PC-3 (cell line): ENCODE data around the gene AP5Z1. TPM values are rescaled to one million over a fixed set of nuclear protein-coding genes. Genes with fewer than 3 reads are reported as not detected.

Source experiments
- ATAC-seq: fragments of 200-7000 bp; cut with Tn5 transposase; 2 replicates; pipeline ENCODE4 v1.9.1; 2020; ENCODE audit warnings: mild to moderate bottlenecking, moderate library complexity
- BruUV-seq: library from RNA; stranded (reverse); fragments of 400-500 nt; replicated peaks from 2 replicates; lab custom pipeline; 2021; lab: Mats Ljungman, UMichigan
- CTCF ChIA-PET: fragments of 300-600 bp; sonication (Branson Sonifier 250); formaldehyde crosslinking; loops from one replicate; lab custom pipeline; 2022; ENCODE audit warnings: antibody characterized with exemption; lab: Charles Lee
- POLR2A ChIA-PET: fragments of 300-600 bp; sonication (Branson Sonifier 250); formaldehyde crosslinking; loops from one replicate; lab custom pipeline; 2022; ENCODE audit warnings: antibody characterized with exemption; ENCODE audit not compliant: unreplicated experiment; lab: Charles Lee
- DNase-seq: peaks from one replicate; pipeline ENCODE4 v3.0.0-alpha.2; 2015
- H2AFZ ChIP-seq: fragments of 300-600 bp; sonication (generic); 2 replicates; pipeline ENCODE4 v1.6.0; 2016; ENCODE audit warnings: antibody characterized with exemption, low read length
- H3F3A ChIP-seq: fragments of 300-600 bp; sonication (generic); one replicate; pipeline ENCODE4 v1.6.0; 2017; ENCODE audit warnings: antibody characterized with exemption, low read length, control low read depth, mild to moderate bottlenecking; ENCODE audit not compliant: unreplicated experiment
- H3K27ac ChIP-seq: fragments of 300-600 bp; sonication (generic); 2 replicates; pipeline ENCODE4 v1.5.1; 2016; ENCODE audit warnings: mild to moderate bottlenecking, low read length
- H3K27me3 ChIP-seq: fragments of 300-600 bp; sonication (generic); 2 replicates; pipeline ENCODE4 v1.6.1; 2016; ENCODE audit warnings: low read length, mixed read lengths
- H3K36me3 ChIP-seq: fragments of 300-600 bp; sonication (generic); 2 replicates; pipeline ENCODE4 v1.6.1; 2016; ENCODE audit warnings: low read depth, mixed run types, low read length, mixed read lengths
- H3K4me1 ChIP-seq: fragments of 300-600 bp; sonication (generic); 2 replicates; pipeline ENCODE4 v1.5.1; 2016; ENCODE audit warnings: low read length; ENCODE audit not compliant: insufficient read depth
- H3K4me2 ChIP-seq: fragments of 300-600 bp; sonication (generic); 2 replicates; pipeline ENCODE4 v1.6.0; 2016; ENCODE audit warnings: low read length
- H3K4me3 ChIP-seq: fragments of 300-600 bp; sonication (generic); 2 replicates; pipeline ENCODE4 v1.5.1; 2016; ENCODE audit warnings: mild to moderate bottlenecking, low read length, mixed read lengths
- H3K79me2 ChIP-seq: fragments of 300-600 bp; sonication (generic); 2 replicates; pipeline ENCODE4 v1.6.1; 2017; ENCODE audit warnings: low read length, mixed read lengths
- H3K9ac ChIP-seq: fragments of 300-600 bp; sonication (generic); 2 replicates; pipeline ENCODE4 v1.6.0; 2016; ENCODE audit warnings: mild to moderate bottlenecking, low read length
- H3K9me2 ChIP-seq: fragments of 300-600 bp; sonication (generic); replicated peaks from 2 replicates; pipeline ENCODE4 v1.6.1; 2016; ENCODE audit warnings: mixed run types, low read length, mixed read lengths
- H3K9me3 ChIP-seq: fragments of 300-600 bp; sonication (generic); 2 replicates; pipeline ENCODE4 v1.6.1; 2016; ENCODE audit warnings: low read length, mixed read lengths
- H4K20me1 ChIP-seq: fragments of 300-600 bp; sonication (generic); 2 replicates; pipeline ENCODE4 v1.6.1; 2016; ENCODE audit warnings: low read length, mixed read lengths
- EZH2 ChIP-seq: fragments of 300-600 bp; sonication (generic); IDR thresholded peaks from one replicate; pipeline ENCODE4 v1.6.1; 2017; ENCODE audit warnings: antibody characterized with exemption, mild to moderate bottlenecking, low read length; ENCODE audit not compliant: unreplicated experiment
- EZH2phosphoT487 ChIP-seq: fragments of 300-600 bp; sonication (generic); IDR thresholded peaks from 2 replicates; pipeline ENCODE4 v1.6.1; 2018; ENCODE audit warnings: mild to moderate bottlenecking, antibody characterized with exemption, low read length, borderline replicate concordance
- intact Hi-C: fragments of 100-400 bp; cut with micrococcal nuclease; formaldehyde crosslinking; loops from 2 replicates; pipeline ENCODE4 v1.9.0; 2023
- total RNA-seq: library from RNA; depleted of rRNA; stranded (reverse); fragments of >200 nt; gene quantifications from 2 replicates; pipeline ENCODE4 v1.2.3, GENCODE V29; 2014
- TF ChIP-seq, protein P1 (sequence below): fragments of 300-600 bp; sonication (generic); conservative IDR thresholded peaks from 2 replicates; pipeline ENCODE4 v1.5.1; 2017; ENCODE audit warnings: antibody characterized with exemption, low read depth, mild to moderate bottlenecking, low read length

Gene AP5Z1
- total RNA-seq, 1 experiment from 2014 or later = 36.6 TPM

DNA sequence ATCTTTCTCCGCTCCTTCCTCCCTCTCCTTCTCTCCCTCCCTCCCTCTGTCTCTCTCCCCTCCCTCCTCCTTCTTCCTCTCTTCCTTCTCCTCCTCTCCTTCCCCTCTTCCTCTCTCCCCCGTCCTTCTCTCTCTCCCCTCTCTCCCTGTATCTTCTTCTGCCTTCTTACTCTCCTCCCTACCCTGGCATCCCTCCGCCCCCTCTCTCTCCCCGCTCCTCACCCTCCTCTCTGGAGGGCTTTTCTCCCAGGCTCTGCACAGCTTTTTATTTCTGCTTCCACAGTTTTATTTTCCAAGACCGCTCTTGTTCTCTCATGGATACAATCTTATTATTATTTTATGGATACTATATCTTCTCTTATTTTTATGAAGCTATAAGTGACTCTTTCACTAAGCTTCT, 32.6 kb downstream of the AP5Z1 start:
- BruUV-seq = no TSS peak
- H2AFZ ChIP-seq = no peak overlapping the region
- no peak for ATAC-seq

DNA sequence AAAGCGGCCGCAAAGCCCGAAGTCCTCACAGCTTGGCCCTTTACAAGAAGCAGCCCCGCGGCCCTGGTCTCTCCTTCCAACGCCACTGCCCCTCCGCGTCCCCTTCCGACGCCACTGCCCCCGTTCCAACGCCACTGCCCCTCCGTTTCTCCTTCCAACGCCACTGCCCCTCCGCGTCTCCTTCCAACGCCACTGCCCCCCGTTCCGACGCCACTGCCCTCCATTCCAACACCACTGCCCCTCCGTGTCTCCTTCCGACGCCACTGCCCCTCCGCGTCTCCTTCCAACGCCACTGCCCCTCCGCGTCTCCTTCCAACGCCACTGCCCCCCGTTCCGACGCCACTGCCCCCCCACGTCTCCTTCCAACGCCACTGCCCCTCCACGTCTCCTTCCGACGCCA, 33.1 kb downstream of the AP5Z1 start:
- Histone ChIP-seq H3K27ac (no peak overlapping the region), H3K36me3 (no peaks in the 10 kb centered on the region), H3K9me2 (no peaks in the 10 kb centered on the region), H3K9me3 (no peaks in the 10 kb centered on the region), H3K4me1 (no peaks in the 10 kb centered on the region), H3K4me2 (no peak overlapping the region), H3K9ac (no peak overlapping the region), H4K20me1 (no peaks in the 10 kb centered on the region), H3K4me3 (no peak overlapping the region), H2AFZ (no peak overlapping the region), H3F3A (no peaks in the 10 kb centered on the region), H3K27me3 (no peaks in the 10 kb centered on the region), H3K79me2 (no peaks in the 10 kb centered on the region)
- BruUV-seq = no TSS peak
- no peak for TF ChIP-seq EZH2phosphoT487
- DNase-seq (no peak), ATAC-seq (no peak)
- ChIA-PET POLR2A (no interaction called here), CTCF (no interaction called here)
- intact Hi-C loops = no loop called here

More for the DNA sequence above, 32.6 kb downstream of the AP5Z1 start:
- H3K9ac ChIP-seq = no peak overlapping the region
- no peaks in the 10 kb centered on the region for H4K20me1 ChIP-seq
- intact Hi-C loops = no loop called here
- H3K27me3 ChIP-seq = no peaks in the 10 kb centered on the region
- no peaks in the 10 kb centered on the region for H3F3A ChIP-seq
- DNase-seq = no peak
- H3K4me1 ChIP-seq = no peaks in the 10 kb centered on the region
- H3K4me2 ChIP-seq = no peak overlapping the region
- no peaks in the 10 kb centered on the region for H3K9me2 ChIP-seq
- TF ChIP-seq, protein P1, sequence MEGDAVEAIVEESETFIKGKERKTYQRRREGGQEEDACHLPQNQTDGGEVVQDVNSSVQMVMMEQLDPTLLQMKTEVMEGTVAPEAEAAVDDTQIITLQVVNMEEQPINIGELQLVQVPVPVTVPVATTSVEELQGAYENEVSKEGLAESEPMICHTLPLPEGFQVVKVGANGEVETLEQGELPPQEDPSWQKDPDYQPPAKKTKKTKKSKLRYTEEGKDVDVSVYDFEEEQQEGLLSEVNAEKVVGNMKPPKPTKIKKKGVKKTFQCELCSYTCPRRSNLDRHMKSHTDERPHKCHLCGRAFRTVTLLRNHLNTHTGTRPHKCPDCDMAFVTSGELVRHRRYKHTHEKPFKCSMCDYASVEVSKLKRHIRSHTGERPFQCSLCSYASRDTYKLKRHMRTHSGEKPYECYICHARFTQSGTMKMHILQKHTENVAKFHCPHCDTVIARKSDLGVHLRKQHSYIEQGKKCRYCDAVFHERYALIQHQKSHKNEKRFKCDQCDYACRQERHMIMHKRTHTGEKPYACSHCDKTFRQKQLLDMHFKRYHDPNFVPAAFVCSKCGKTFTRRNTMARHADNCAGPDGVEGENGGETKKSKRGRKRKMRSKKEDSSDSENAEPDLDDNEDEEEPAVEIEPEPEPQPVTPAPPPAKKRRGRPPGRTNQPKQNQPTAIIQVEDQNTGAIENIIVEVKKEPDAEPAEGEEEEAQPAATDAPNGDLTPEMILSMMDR = no peak
- no peak for TF ChIP-seq EZH2phosphoT487
- TF ChIP-seq EZH2 = no peak
- CTCF ChIA-PET = no interaction called here
- POLR2A ChIA-PET = no interaction called here
- H3K4me3 ChIP-seq = no peak overlapping the region
- no peaks in the 10 kb centered on the region for H3K79me2 ChIP-seq
- no peak overlapping the region for H3K27ac ChIP-seq
- H3K9me3 ChIP-seq = no peaks in the 10 kb centered on the region
- no peaks in the 10 kb centered on the region for H3K36me3 ChIP-seq

DNA sequence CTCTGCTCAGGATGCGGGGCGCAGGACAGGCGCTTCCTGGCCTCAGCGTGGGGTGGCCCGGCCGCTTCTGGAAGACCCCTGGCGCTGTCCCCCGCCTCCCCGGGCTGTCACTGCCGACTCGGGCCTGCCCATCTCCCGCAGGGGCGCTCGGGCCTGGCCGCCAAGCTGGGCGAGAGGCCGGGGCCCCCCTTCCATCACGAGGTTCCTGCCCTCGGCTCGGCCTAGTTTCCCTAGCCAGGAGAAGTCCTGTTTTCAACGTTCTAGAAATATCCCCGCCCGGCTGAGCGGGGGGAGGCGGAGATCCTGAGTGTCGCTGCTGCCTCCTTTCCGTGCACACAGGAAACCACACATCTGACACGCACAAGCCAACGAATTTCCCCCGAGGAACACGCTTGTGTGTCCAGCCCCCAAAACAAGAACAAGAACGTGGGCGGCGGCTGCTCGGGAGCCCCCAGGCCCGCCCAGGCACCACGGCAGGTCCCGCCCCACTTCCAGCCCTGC, 33.7 kb downstream of the AP5Z1 start:
- POLR2A ChIA-PET = no interaction called here
- Histone ChIP-seq H3K27me3 (no peaks in the 10 kb centered on the region), H4K20me1 (no peaks in the 10 kb centered on the region), H3K9me3 (no peaks in the 10 kb centered on the region), H3F3A (no peaks in the 10 kb centered on the region), H3K9ac (no peak overlapping the region), H3K4me3 (no peak overlapping the region), H3K27ac (no peak overlapping the region), H3K36me3 (no peaks in the 10 kb centered on the region), H3K4me2 (no peak overlapping the region), H3K9me2 (no peaks in the 10 kb centered on the region), H2AFZ (no peak overlapping the region), H3K4me1 (no peaks in the 10 kb centered on the region), H3K79me2 (no peaks in the 10 kb centered on the region)
- BruUV-seq = no TSS peak
- CTCF ChIA-PET = no interaction called here
- intact Hi-C loops = no loop called here
- TF ChIP-seq EZH2phosphoT487 = no peak
- TF ChIP-seq EZH2 = no peak
- TF ChIP-seq, protein P1 = no peak
- ATAC-seq (no peak), DNase-seq (no peak)
